ENCODE measurements around the gene NCOA7. TPM values are rescaled to one million over a fixed set of nuclear protein-coding genes. Genes with fewer than 3 reads are reported as not detected.

Gene NCOA7
- total RNA-seq, 6 experiments from 2014 or later: 27.1 to 29.3 (median 28.6) TPM

DNA sequence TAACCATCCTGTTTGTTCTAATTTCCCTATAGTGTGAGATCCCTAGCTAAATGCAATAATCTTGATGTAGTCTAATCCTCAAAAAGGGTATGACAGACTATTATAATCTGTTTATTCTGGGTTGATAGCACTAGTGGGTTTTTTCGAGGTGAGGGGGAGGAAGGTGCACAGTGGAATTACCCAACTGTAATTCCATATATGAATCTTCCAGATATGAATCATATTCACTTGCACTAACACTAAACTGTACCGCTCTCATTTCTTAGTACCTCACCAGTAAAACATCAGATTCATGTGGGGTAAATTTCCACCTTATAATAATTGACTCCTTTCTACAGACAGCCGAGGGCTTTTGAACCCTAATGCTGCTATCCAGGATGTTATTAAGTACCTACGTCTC lies 16.5 kb downstream of the NCOA7 start:
- Mint-ChIP-seq H3K9me3 (no peaks in the 10 kb centered on the region), H3K36me3 (ENCODE audit: low read depth) (peaks cover 7% of the 10 kb centered on the region; the same call in 1 of the 2 replicates), H3K4me1 (ENCODE audit: low read depth) (peaks cover 44% of the 10 kb centered on the region), H3K27me3 (ENCODE audit: insufficient read depth) (no peaks in the 10 kb centered on the region), H3K27ac (no peak overlapping the region), H3K4me3 (no peak overlapping the region)
- TF ChIP-seq, protein P1, sequence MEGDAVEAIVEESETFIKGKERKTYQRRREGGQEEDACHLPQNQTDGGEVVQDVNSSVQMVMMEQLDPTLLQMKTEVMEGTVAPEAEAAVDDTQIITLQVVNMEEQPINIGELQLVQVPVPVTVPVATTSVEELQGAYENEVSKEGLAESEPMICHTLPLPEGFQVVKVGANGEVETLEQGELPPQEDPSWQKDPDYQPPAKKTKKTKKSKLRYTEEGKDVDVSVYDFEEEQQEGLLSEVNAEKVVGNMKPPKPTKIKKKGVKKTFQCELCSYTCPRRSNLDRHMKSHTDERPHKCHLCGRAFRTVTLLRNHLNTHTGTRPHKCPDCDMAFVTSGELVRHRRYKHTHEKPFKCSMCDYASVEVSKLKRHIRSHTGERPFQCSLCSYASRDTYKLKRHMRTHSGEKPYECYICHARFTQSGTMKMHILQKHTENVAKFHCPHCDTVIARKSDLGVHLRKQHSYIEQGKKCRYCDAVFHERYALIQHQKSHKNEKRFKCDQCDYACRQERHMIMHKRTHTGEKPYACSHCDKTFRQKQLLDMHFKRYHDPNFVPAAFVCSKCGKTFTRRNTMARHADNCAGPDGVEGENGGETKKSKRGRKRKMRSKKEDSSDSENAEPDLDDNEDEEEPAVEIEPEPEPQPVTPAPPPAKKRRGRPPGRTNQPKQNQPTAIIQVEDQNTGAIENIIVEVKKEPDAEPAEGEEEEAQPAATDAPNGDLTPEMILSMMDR (IDR thresholded peaks at IDR 0.05): no peak
- no peak for DNase-seq

DNA sequence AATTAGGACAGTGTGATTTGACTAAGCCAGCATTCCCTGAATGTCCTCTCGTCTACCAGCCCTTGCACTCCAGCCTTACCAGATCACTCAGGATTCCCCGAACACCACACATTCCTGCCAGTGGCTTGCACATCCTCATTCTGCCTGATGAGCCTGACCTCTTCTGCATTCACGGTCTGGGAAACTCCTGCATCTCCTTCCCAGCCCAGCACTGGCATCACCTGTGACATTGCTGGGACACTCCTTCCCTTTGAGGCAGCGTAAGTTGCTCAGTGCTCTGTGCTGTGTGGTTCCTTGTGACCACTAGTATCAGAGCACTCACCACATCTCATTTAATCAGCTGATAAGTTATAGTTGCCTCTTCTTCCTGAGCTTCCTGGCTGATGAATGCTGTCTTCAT lies 17.3 kb downstream of the NCOA7 start:
- TF ChIP-seq, protein P1 (IDR thresholded peaks at IDR 0.05): no peak
- H3K27ac Mint-ChIP-seq: no peak overlapping the region
- no peaks in the 10 kb centered on the region; the same call in 1 of the 2 replicates for H3K27me3 Mint-ChIP-seq (ENCODE audit: insufficient read depth)
- H3K36me3 Mint-ChIP-seq (ENCODE audit: low read depth): peaks cover 4% of the 10 kb centered on the region; the same call in 1 of the 2 replicates
- no peak for DNase-seq
- no peak overlapping the region for H3K4me3 Mint-ChIP-seq
- H3K4me1 Mint-ChIP-seq (ENCODE audit: low read depth): peaks cover 46% of the 10 kb centered on the region
- H3K9me3 Mint-ChIP-seq: no peaks in the 10 kb centered on the region

DNA sequence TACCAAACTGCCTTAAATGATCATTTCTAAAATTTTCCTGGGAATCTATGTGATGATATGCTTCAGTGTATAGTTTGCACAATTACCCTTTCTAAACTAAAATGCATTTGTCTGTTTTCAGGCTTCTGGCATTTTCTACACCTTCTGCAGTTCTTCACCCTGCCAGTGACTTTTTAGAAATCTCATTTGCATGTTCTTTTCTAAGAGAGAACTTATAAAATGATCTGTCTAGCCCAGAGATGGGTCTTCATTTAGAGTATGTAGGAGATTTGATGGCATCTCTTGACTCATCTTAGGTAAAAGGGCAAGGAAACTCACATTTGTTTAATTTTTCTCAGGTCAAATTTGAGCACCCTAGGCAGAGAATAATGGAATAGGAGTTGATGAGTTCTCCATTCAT lies 17.8 kb downstream of the NCOA7 start:
- peaks cover 43% of the 10 kb centered on the region for H3K4me1 Mint-ChIP-seq (ENCODE audit: low read depth)
- no peaks in the 10 kb centered on the region for H3K36me3 Mint-ChIP-seq (ENCODE audit: low read depth)
- no peaks in the 10 kb centered on the region; the same call in 1 of the 2 replicates for H3K27me3 Mint-ChIP-seq (ENCODE audit: insufficient read depth)
- no peaks in the 10 kb centered on the region for H3K9me3 Mint-ChIP-seq
- TF ChIP-seq, protein P1 (IDR thresholded peaks at IDR 0.05): no peak
- H3K27ac Mint-ChIP-seq: no peak overlapping the region
- H3K4me3 Mint-ChIP-seq: no peak overlapping the region
- no peak for DNase-seq

DNA sequence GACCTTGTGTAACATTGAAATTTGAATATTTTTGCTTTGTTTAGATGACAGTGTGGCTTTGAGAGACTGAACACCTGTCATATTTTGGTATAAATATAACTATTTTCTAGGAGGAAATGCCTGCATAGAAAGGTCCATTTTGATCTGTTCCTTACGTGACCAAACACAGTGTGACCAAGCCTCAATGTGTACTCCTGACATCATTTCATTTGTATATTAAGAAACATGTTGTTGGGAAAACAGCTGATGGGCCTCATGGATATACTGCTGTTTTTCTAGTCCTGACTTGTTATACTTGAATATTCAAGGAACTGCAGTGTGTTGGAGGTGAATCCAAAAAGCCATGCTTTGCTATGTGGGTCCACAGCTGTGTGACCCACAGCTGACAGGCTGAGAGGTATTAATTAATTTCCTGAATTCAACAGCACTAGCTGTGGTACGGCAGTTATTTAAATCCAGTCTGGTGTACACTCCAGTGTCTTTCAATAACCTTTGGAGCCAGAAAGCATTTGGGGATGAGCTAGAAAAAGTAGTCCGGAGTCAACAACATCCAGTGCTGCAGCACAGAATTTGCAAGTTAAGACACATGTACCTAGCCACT lies 18.9 kb downstream of the NCOA7 start:
- peaks cover 41% of the 10 kb centered on the region for H3K4me1 Mint-ChIP-seq (ENCODE audit: low read depth)
- no peak overlapping the region for H3K27ac Mint-ChIP-seq
- no peak overlapping the region for H3K4me3 Mint-ChIP-seq
- no peaks in the 10 kb centered on the region; the same call in 1 of the 2 replicates for H3K27me3 Mint-ChIP-seq (ENCODE audit: insufficient read depth)
- no peaks in the 10 kb centered on the region for H3K9me3 Mint-ChIP-seq
- DNase-seq: no peak
- no peaks in the 10 kb centered on the region for H3K36me3 Mint-ChIP-seq (ENCODE audit: low read depth)
- TF ChIP-seq, protein P1 (IDR thresholded peaks at IDR 0.05): no peak

DNA sequence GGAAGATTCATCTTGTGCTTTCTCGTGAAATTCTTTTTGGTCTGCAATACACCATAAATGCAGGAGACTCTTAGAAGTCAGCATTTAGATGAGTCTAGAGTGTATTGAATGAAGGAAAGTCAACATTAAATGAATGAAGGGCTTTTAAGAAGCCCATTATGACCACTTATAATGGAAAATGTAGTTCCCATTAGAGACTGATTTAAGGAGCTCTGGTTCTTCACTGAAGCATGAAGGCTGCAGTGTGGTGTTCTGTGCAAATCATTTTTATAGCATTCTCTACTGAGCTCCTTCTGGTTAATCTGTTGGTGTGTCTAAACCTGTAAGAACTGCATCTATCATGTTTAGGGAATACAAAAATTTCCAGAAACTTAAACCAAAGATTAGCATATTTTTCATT lies 19.7 kb downstream of the NCOA7 start:
- H3K4me3 Mint-ChIP-seq: no peak overlapping the region
- no peaks in the 10 kb centered on the region; the same call in 1 of the 2 replicates for H3K27me3 Mint-ChIP-seq (ENCODE audit: insufficient read depth)
- TF ChIP-seq, protein P1 (IDR thresholded peaks at IDR 0.05): no peak
- peaks cover 48% of the 10 kb centered on the region for H3K4me1 Mint-ChIP-seq (ENCODE audit: low read depth)
- no peaks in the 10 kb centered on the region for H3K9me3 Mint-ChIP-seq
- DNase-seq: no peak
- no peak overlapping the region for H3K27ac Mint-ChIP-seq
- H3K36me3 Mint-ChIP-seq (ENCODE audit: low read depth): 0 out of 2 replicates have a peak, but pooled peaks cover 4% of the 10 kb centered on the region

Measured in HFFc6 (cell line).